GM12878 (cell line): ENCODE measurements around the gene MYO7A. TPM values are rescaled to one million over a fixed set of nuclear protein-coding genes. Genes with fewer than 3 reads are reported as not detected.

Experiments used
- ATAC-seq: fragments of 200-7000 bp; cut with Tn5 transposase; 3 replicates; pipeline ENCODE4 v1.9.1; 2020; ENCODE audit warnings: mild to moderate bottlenecking, moderate library complexity
- BruUV-seq: library from RNA; stranded (reverse); fragments of 400-500 nt; replicated peaks from 2 replicates; lab custom pipeline; 2021; lab: Mats Ljungman, UMichigan
- CTCF ChIA-PET: fragments of 300-600 bp; sonication (Branson Sonifier 250); formaldehyde crosslinking; extraction: SDS; loops from one replicate; lab custom pipeline; 2021; ENCODE audit warnings: inconsistent platforms; lab: Yijun Ruan, JAX
- POLR2A ChIA-PET: fragments of 350-600 bp; formaldehyde crosslinking; extraction: SDS; loops from one replicate; lab custom pipeline; 2021; ENCODE audit warnings: inconsistent platforms; lab: Charles Lee
- RAD21 ChIA-PET: fragments of 300-600 bp; sonication (Branson Sonifier 250); formaldehyde crosslinking; loops from one replicate; lab custom pipeline; 2023; ENCODE audit warnings: antibody characterized with exemption; ENCODE audit not compliant: unreplicated experiment; lab: Charles Lee
- SMC1A ChIA-PET: fragments of 300-600 bp; sonication (Branson Sonifier 250); formaldehyde crosslinking; loops from one replicate; lab custom pipeline; 2023; ENCODE audit not compliant: unreplicated experiment, uncharacterized antibody; lab: Charles Lee
- DNase-seq: peaks from one replicate; pipeline ENCODE4 v3.0.0-alpha.2; 2011; ENCODE audit warnings: low read depth, low spot score
- FAIRE-seq: peaks from 3 replicates; lab custom pipeline; 2011; peaks lifted over from hg19 to GRCh38; lab: Jason Lieb, UNC
- H2AFZ ChIP-seq: 2 replicates; pipeline ENCODE4 v1.6.0; 2011; ENCODE audit warnings: low read depth, low read length, control low read depth; ENCODE audit not compliant: control insufficient read depth
- H3K27ac ChIP-seq: 2 replicates; pipeline ENCODE4 v1.5.1; 2011; ENCODE audit warnings: control low read depth; ENCODE audit not compliant: control insufficient read depth, insufficient read depth
- H3K27me3 ChIP-seq, 2 experiments: replicated peaks in 1 of 2; 2 replicates each; pipeline versions ENCODE4 v1.6.0 to v1.6.1; 2011; ENCODE audit warnings: low read length in 1 of 2; ENCODE audit not compliant: control insufficient read depth in 2 of 2, insufficient read depth in 2 of 2
- H3K36me3 ChIP-seq, 2 experiments: 2 replicates each; pipeline ENCODE4 v1.5.1; 2011; ENCODE audit warnings: low read length in 1 of 2; ENCODE audit not compliant: control insufficient read depth in 2 of 2, insufficient read depth in 2 of 2
- H3K4me1 ChIP-seq: 2 replicates; pipeline ENCODE4 v1.6.1; 2011; ENCODE audit warnings: mild to moderate bottlenecking, low read length, moderate library complexity, mixed read lengths; ENCODE audit not compliant: control insufficient read depth, insufficient read depth
- H3K4me2 ChIP-seq: 2 replicates; pipeline ENCODE4 v1.6.0; 2011; ENCODE audit warnings: control low read depth; ENCODE audit not compliant: control insufficient read depth, insufficient read depth
- H3K4me3 ChIP-seq: fragments of 200-600 bp; sonication (generic); 2 replicates; pipeline ENCODE4 v1.5.1; 2016
- H3K79me2 ChIP-seq: 2 replicates; pipeline ENCODE4 v1.6.0; 2011; ENCODE audit warnings: low read length; ENCODE audit not compliant: control insufficient read depth, insufficient read depth
- H3K9ac ChIP-seq: 2 replicates; pipeline ENCODE4 v1.8.0; 2011; ENCODE audit warnings: low read length, control low read depth, mixed read lengths; ENCODE audit not compliant: control insufficient read depth, insufficient read depth
- H3K9me3 ChIP-seq: replicated peaks from 3 replicates; pipeline ENCODE4 v1.5.1; 2011; ENCODE audit warnings: mild to moderate bottlenecking, low read length; ENCODE audit not compliant: control insufficient read depth, insufficient read depth
- H4K20me1 ChIP-seq: 2 replicates; pipeline ENCODE4 v1.6.0; 2011; ENCODE audit not compliant: control insufficient read depth, insufficient read depth
- ATF7 ChIP-seq: fragments of 450-650 bp; IDR thresholded peaks from 2 replicates; pipeline ENCODE4 v1.6.1; 2016; ENCODE audit warnings: low read depth, mild to moderate bottlenecking
- CBX3 ChIP-seq: fragments of 200-600 bp; sonication (generic); IDR thresholded peaks from 2 replicates; pipeline ENCODE4 v1.6.1; 2016; ENCODE audit warnings: low read depth, borderline replicate concordance
- MTA3 ChIP-seq: IDR thresholded peaks from 2 replicates; pipeline ENCODE4 v1.6.1; 2012; ENCODE audit warnings: low read length, inconsistent platforms, borderline replicate concordance
- NFYA ChIP-seq: IDR thresholded peaks from 2 replicates; pipeline ENCODE4 v1.6.1; 2011; ENCODE audit warnings: low read depth, mild to moderate bottlenecking, low read length, improper control_type of control experiment, borderline replicate concordance
- NR2F1 ChIP-seq: fragments of 450-650 bp; conservative IDR thresholded peaks from 2 replicates; pipeline ENCODE4 v1.6.1; 2017; ENCODE audit warnings: mild to moderate bottlenecking
- RFX5 ChIP-seq: IDR thresholded peaks from 2 replicates; pipeline ENCODE4 v1.6.1; 2011; ENCODE audit warnings: low read depth, low read length, improper control_type of control experiment
- STAT1 ChIP-seq: fragments of 450-650 bp; conservative IDR thresholded peaks from 2 replicates; pipeline ENCODE4 v1.6.1; 2014; ENCODE audit warnings: antibody characterized with exemption, mild to moderate bottlenecking
- YBX1 ChIP-seq: fragments of 450-650 bp; IDR thresholded peaks from 2 replicates; pipeline ENCODE4 v1.6.1; 2016; ENCODE audit warnings: antibody characterized with exemption
- WGBS: methylation state at CpG from one replicate; pipeline ENCODE4 v1.1.6; 2016; ENCODE audit warnings: low lambda C conversion rate; ENCODE audit not compliant: insufficient replicate concordance, insufficient coverage; ENCODE audit errors: missing lambda C conversion rate; 5-methylcytosine and 5-hydroxymethylcytosine counted together
- in situ Hi-C: fragments of 300-500 bp; cut with MboI; formaldehyde crosslinking; loops from 9 replicates; pipeline ENCODE4 v1.14.3; 2018; ENCODE audit warnings: mixed read lengths
- intact Hi-C: fragments of 100-400 bp; cut with micrococcal nuclease; formaldehyde crosslinking; loops from one replicate; pipeline ENCODE4 v1.14.2; 2022; ENCODE audit not compliant: unreplicated experiment
- polyA plus RNA-seq, 11 experiments: library from polyadenylated mRNA; depleted of rRNA in 4 of 11; unstranded in 6 of 11; stranded (reverse) in 5 of 11; fragments of >200 nt; fragmentation: Nextera tagmentation in 4 of 11; fragmentation: Illumina TruSeq in 1 of 11; extraction: Ambion mirVana in 4 of 11; extraction: Trizol in 1 of 11; gene quantifications; 1 replicate in 1 of 11; 2 replicates in 10 of 11; pipeline versions ENCODE4 v1.2.1 to v1.2.3, GENCODE V29; 2011 to 2016; ENCODE audit warnings: inconsistent platforms in 2 of 11, missing spikeins in 2 of 11, low read depth in 1 of 11
- total RNA-seq, 4 experiments: library from RNA; depleted of rRNA in 3 of 4; stranded (reverse); fragments of >200 nt in 3 of 4; fragmentation: Illumina TruSeq in 1 of 4; extraction: Trizol in 1 of 4; gene quantifications; 2 replicates each; pipeline versions ENCODE4 v1.2.1 to v1.2.3, GENCODE V29; 2013 to 2021
- TF ChIP-seq, protein P1 (sequence below): IDR thresholded peaks from 2 replicates; pipeline ENCODE4 v1.6.1; 2011; ENCODE audit warnings: borderline replicate concordance, low read depth, mild to moderate bottlenecking, moderate library complexity, mixed read lengths, low read length; ENCODE audit not compliant: insufficient read depth; ENCODE audit errors: extremely low read length

MYO7A gene
- total and polyA plus RNA-seq, 10 of the 15 experiments (the other 5 are each of a cell fraction or from before 2014, with no cell fraction given): 0.01 to 0.21 (median 0.04) TPM; not detected in 6

- no TSS peak for BruUV-seq
- H2AFZ ChIP-seq: no peak overlapping the region
- H3K4me1 ChIP-seq: no peaks in the 10 kb centered on the region
- WGBS: 26% methylated on average over 7 of the region's 7 CpGs
- TF ChIP-seq, protein P1, sequence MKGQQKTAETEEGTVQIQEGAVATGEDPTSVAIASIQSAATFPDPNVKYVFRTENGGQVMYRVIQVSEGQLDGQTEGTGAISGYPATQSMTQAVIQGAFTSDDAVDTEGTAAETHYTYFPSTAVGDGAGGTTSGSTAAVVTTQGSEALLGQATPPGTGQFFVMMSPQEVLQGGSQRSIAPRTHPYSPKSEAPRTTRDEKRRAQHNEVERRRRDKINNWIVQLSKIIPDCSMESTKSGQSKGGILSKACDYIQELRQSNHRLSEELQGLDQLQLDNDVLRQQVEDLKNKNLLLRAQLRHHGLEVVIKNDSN: no peak
- TF ChIP-seq NFYA: no peak
- no peak for TF ChIP-seq NR2F1
- TF ChIP-seq RFX5: no peak
- TF ChIP-seq STAT1: no peak
- TF ChIP-seq ATF7: no peak
- TF ChIP-seq CBX3: no peak
- no peak for TF ChIP-seq MTA3
- TF ChIP-seq YBX1: no peak
- no peak overlapping the region for H3K27ac ChIP-seq
- no peak overlapping the region for H3K4me3 ChIP-seq
- ATAC-seq (no peak), DNase-seq (no peak), FAIRE-seq (no peak)
- in situ Hi-C loops: loop anchor here (5.0 kb wide), 1 partner anchor 45 kb away; no protein-coding TSS in a partner anchor
- ChIA-PET POLR2A (interaction anchor here (0.6 kb wide), 1 partner anchor 453 kb away, joined by 3 read pairs; no protein-coding TSS in a partner anchor), CTCF (interaction anchor here (0.6 to 5.4 kb wide), 17 partner anchors 10 to 526 kb away, joined by 3 to 146 read pairs (median 12); partner anchors contain the start of genes CAPN5 and OMP), RAD21 (interaction anchor here (1.2 to 5.9 kb wide), 4 partner anchors 25 to 171 kb away, joined by 3 to 84 read pairs (median 28); no protein-coding TSS in a partner anchor), SMC1A (interaction anchor here (1.0 to 3.6 kb wide), 7 partner anchors 11 to 174 kb away, joined by 3 to 41 read pairs (median 8); no protein-coding TSS in a partner anchor)
- intact Hi-C loops: no loop called here
- H4K20me1 ChIP-seq: no peaks in the 10 kb centered on the region
- no peaks in the 10 kb centered on the region for H3K36me3 ChIP-seq
- no peak overlapping the region for H3K9ac ChIP-seq
- H3K79me2 ChIP-seq: no peaks in the 10 kb centered on the region
- H3K9me3 ChIP-seq: no peaks in the 10 kb centered on the region
- no peaks in the 10 kb centered on the region for H3K27me3 ChIP-seq
- no peak overlapping the region for H3K4me2 ChIP-seq
These were observed 35.7 kb upstream of the MYO7A start for GRCh38 chr11:77092382-77092781.
